Mesenchymal stem cell (in vitro differentiated cells and primary cell): ENCODE data around the gene CACNA1S.

ENCODE experiments used
- DNase-seq: peaks from one replicate; pipeline ENCODE4 v3.0.0-alpha.2; 2013
- H2AFZ ChIP-seq: one replicate; pipeline ENCODE4 v1.6.1; 2013; ENCODE audit warnings: low read depth, mild to moderate bottlenecking, control low read depth, inconsistent platforms, low read length, moderate library complexity
- H2AK5ac ChIP-seq: 2 replicates; pipeline ENCODE4 v1.6.1; 2013; ENCODE audit warnings: low read length, moderate library complexity, mild to moderate bottlenecking, inconsistent platforms; ENCODE audit not compliant: severe bottlenecking
- H2BK120ac ChIP-seq: one replicate; pipeline ENCODE4 v1.6.1; 2013; ENCODE audit warnings: low read depth, mild to moderate bottlenecking, inconsistent platforms, low read length, moderate library complexity
- H2BK12ac ChIP-seq, 2 experiments: one replicate each; pipeline ENCODE4 v1.6.1; 2013; ENCODE audit warnings: inconsistent platforms in 2 of 2, low read length in 2 of 2, mild to moderate bottlenecking in 2 of 2, moderate library complexity in 2 of 2, control low read depth in 1 of 2
- H2BK15ac ChIP-seq: one replicate; pipeline ENCODE4 v1.6.1; 2013; ENCODE audit warnings: mild to moderate bottlenecking, low read depth, inconsistent platforms; ENCODE audit not compliant: poor library complexity, severe bottlenecking
- H2BK5ac ChIP-seq: 2 replicates; pipeline ENCODE4 v1.6.1; 2013; ENCODE audit warnings: low read depth, mild to moderate bottlenecking, low read length, control low read depth, inconsistent platforms; ENCODE audit not compliant: poor library complexity, severe bottlenecking
- H3K14ac ChIP-seq, 2 experiments: one replicate each; pipeline ENCODE4 v1.6.1; 2013; ENCODE audit warnings: inconsistent platforms in 2 of 2, low read length in 2 of 2, control low read depth in 1 of 2, mild to moderate bottlenecking in 1 of 2, moderate library complexity in 1 of 2
- H3K18ac ChIP-seq, 2 experiments: one replicate each; pipeline ENCODE4 v1.6.1; 2013; ENCODE audit warnings: inconsistent platforms in 2 of 2, low read length in 2 of 2, control low read depth in 1 of 2, low read depth in 1 of 2, mild to moderate bottlenecking in 1 of 2
- H3K23ac ChIP-seq, 2 experiments: one replicate each; pipeline ENCODE4 v1.6.1; 2013; ENCODE audit warnings: inconsistent platforms in 2 of 2, low read length in 2 of 2, mild to moderate bottlenecking in 2 of 2, moderate library complexity in 2 of 2, control low read depth in 1 of 2
- H3K27ac ChIP-seq: 2 replicates; pipeline ENCODE4 v1.5.1; 2013; ENCODE audit warnings: mild to moderate bottlenecking, moderate library complexity, low read length, control low read depth, inconsistent platforms; ENCODE audit not compliant: poor library complexity, severe bottlenecking
- H3K27me3 ChIP-seq, 2 experiments: 2 replicates each; pipeline versions ENCODE4 v1.6.1 to v1.7.0; 2013; ENCODE audit warnings: low read length in 2 of 2, mild to moderate bottlenecking in 2 of 2, moderate library complexity in 2 of 2, control low read depth in 1 of 2, inconsistent platforms in 1 of 2; ENCODE audit not compliant: control insufficient read depth in 1 of 2, insufficient read depth in 1 of 2
- H3K36me3 ChIP-seq, 2 experiments: 2 replicates each; pipeline versions ENCODE4 v1.6.1 to v1.7.0; 2013; ENCODE audit warnings: low read length in 2 of 2, control low read depth in 1 of 2, inconsistent platforms in 1 of 2, low read depth in 1 of 2, mild to moderate bottlenecking in 1 of 2; ENCODE audit not compliant: insufficient read depth in 2 of 2, control insufficient read depth in 1 of 2
- H3K4ac ChIP-seq, 2 experiments: one replicate each; pipeline ENCODE4 v1.6.1; 2013; ENCODE audit warnings: inconsistent platforms in 2 of 2, low read length in 2 of 2, mild to moderate bottlenecking in 2 of 2, moderate library complexity in 2 of 2, control low read depth in 1 of 2, low read depth in 1 of 2
- H3K4me1 ChIP-seq: 2 replicates; pipeline ENCODE4 v1.6.1; 2013; ENCODE audit warnings: low read depth, low read length, control low read depth; ENCODE audit not compliant: control insufficient read depth, insufficient read depth
- H3K4me2 ChIP-seq: 2 replicates; pipeline ENCODE4 v1.6.1; 2013; ENCODE audit warnings: low read length, mild to moderate bottlenecking, inconsistent platforms; ENCODE audit not compliant: poor library complexity, severe bottlenecking
- H3K4me3 ChIP-seq, 2 experiments: 2 replicates each; pipeline versions ENCODE4 v1.5.1 to v1.7.0; 2013; ENCODE audit warnings: low read length in 2 of 2, mild to moderate bottlenecking in 2 of 2, control low read depth in 1 of 2, low read depth in 1 of 2; ENCODE audit not compliant: insufficient read depth in 1 of 2
- H3K79me1 ChIP-seq: replicated peaks from 2 replicates; pipeline ENCODE4 v1.6.1; 2013; ENCODE audit warnings: mild to moderate bottlenecking, control low read depth, low read length, inconsistent platforms; ENCODE audit not compliant: poor library complexity, severe bottlenecking
- H3K9ac ChIP-seq: 2 replicates; pipeline ENCODE4 v1.7.0; 2013; ENCODE audit warnings: mild to moderate bottlenecking, low read length, moderate library complexity
- H3K9me3 ChIP-seq: 2 replicates; pipeline ENCODE4 v1.7.0; 2013; ENCODE audit warnings: mild to moderate bottlenecking, low read length; ENCODE audit not compliant: control insufficient read depth
- H4K8ac ChIP-seq: one replicate; pipeline ENCODE4 v1.6.1; 2013; ENCODE audit warnings: inconsistent platforms, mild to moderate bottlenecking, low read length, moderate library complexity
- H4K91ac ChIP-seq: one replicate; pipeline ENCODE4 v1.6.1; 2013; ENCODE audit warnings: mild to moderate bottlenecking, low read length, inconsistent platforms
- WGBS: methylation state at CpG from one replicate; pipeline ENCODE4 v1.1.7; 2013; ENCODE audit warnings: mixed read lengths; 5-methylcytosine and 5-hydroxymethylcytosine counted together

Gene CACNA1S

DNA sequence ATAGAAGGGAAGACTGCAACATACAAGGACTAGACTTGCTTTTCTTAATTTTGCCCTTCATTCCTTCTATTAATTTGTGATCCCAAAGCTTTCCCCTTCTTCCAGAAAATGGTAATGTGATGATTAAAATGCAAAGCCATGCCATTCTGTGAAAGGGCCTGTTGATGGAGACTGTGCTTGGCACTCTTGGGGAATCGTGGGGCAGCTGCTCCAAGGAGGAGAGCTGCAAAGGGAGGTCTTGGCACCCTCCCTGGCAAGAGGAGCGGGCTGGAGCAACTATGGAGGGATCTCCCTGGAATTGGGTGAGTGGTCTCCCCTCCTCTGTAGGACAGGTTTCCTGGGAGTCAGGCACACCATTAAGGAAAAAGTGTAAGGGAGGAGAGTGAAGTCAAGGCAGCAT is 16.6 kb downstream of the CACNA1S start:
- Histone ChIP-seq H2BK12ac (no peak overlapping the region), H2AFZ (no peak overlapping the region)
- WGBS = 68% methylated on average over 2 of the region's 2 CpGs

DNA sequence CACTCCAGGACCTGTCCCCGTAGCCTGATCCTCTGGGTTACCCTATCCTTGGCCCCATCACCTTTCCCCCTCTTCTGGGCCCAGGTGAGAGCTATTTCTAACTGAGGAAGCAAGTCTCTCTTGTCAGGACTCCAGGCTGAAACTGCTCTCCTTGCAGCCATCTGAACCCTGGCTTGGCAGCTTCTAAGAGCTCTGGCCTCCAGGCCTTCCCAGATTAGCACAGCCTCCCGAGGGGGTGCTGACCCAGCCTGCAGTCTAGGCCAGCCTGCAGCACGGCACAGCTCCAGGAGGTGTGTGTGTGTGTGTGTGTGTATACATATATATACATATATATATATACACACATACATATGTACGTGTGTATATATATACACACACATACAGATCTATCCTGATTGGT is 17.4 kb downstream of the CACNA1S start:
- H2AK5ac ChIP-seq = no peak overlapping the region

More for the DNA sequence above, 16.6 kb downstream of the CACNA1S start:
- peaks cover 30 to 75% of the 10 kb centered on the region in 2 experiments for H3K27me3 ChIP-seq
- H2AK5ac ChIP-seq = no peak overlapping the region
- no peak overlapping the region for H3K27ac ChIP-seq
- no peaks in the 10 kb centered on the region for H3K9me3 ChIP-seq
- H4K91ac ChIP-seq = no peak overlapping the region
- no peak overlapping the region for H2BK120ac ChIP-seq
- no peaks in the 10 kb centered on the region for H3K36me3 ChIP-seq
- no peak overlapping the region for H3K4me3 ChIP-seq
- H3K79me1 ChIP-seq = no peaks in the 10 kb centered on the region
- no peak overlapping the region for H3K4me2 ChIP-seq
- H3K4me1 ChIP-seq = no peaks in the 10 kb centered on the region
- no peak overlapping the region for H2BK5ac ChIP-seq
- H3K23ac ChIP-seq = no peak overlapping the region
- no peak overlapping the region for H3K4ac ChIP-seq
- H4K8ac ChIP-seq = no peak overlapping the region
- H3K14ac ChIP-seq = no peak overlapping the region
- H2BK15ac ChIP-seq = no peak overlapping the region
- no peak overlapping the region for H3K18ac ChIP-seq
- no peak for DNase-seq
- no peak overlapping the region for H3K9ac ChIP-seq

DNA sequence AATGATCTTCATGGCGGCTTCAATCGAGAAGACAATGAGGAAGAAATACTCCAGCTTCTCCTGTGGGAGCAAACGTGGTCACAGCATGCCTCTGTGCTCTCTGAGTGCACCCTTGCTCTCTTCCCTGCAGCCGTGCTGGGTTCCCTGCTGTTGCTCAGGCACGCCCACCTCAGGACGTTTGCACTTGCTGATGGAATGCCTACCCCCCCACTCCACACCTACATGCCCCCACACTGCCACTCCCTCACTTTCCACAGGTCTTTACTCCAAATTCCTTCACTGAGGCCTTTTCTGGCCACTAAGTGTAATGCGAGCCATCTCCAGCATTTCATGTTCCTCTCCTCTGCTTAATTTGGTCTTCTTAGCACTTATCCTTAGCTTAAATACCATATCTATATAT is 18.3 kb downstream of the CACNA1S start:
- H3K27me3 ChIP-seq = peaks cover 30 to 64% of the 10 kb centered on the region in 2 experiments
- no peak overlapping the region for H2AK5ac ChIP-seq
- H3K9ac ChIP-seq = no peak overlapping the region
- no peak overlapping the region for H2AFZ ChIP-seq
- H3K9me3 ChIP-seq = no peaks in the 10 kb centered on the region
- no peaks in the 10 kb centered on the region for H3K4me1 ChIP-seq
- no peak overlapping the region for H3K4ac ChIP-seq
- H3K18ac ChIP-seq = no peak overlapping the region
- H3K23ac ChIP-seq = no peak overlapping the region
- H2BK5ac ChIP-seq = no peak overlapping the region
- DNase-seq = no peak
- no peak overlapping the region for H4K91ac ChIP-seq
- no peaks in the 10 kb centered on the region for H3K79me1 ChIP-seq
- no peak overlapping the region for H2BK12ac ChIP-seq
- no peak overlapping the region for H4K8ac ChIP-seq
- 58% methylated on average over 6 of the region's 7 CpGs for WGBS
- H3K27ac ChIP-seq = no peak overlapping the region
- H2BK120ac ChIP-seq = no peak overlapping the region
- no peaks in the 10 kb centered on the region for H3K36me3 ChIP-seq
- H3K4me3 ChIP-seq = no peak overlapping the region
- H2BK15ac ChIP-seq = no peak overlapping the region
- H3K4me2 ChIP-seq = no peak overlapping the region
- no peak overlapping the region for H3K14ac ChIP-seq

More for the DNA sequence above, 17.4 kb downstream of the CACNA1S start:
- Histone ChIP-seq H3K9me3 (no peaks in the 10 kb centered on the region), H3K18ac (no peak overlapping the region), H2AFZ (no peak overlapping the region), H3K4me3 (no peak overlapping the region), H3K23ac (no peak overlapping the region), H3K27ac (no peak overlapping the region), H3K4me1 (no peaks in the 10 kb centered on the region), H3K36me3 (no peaks in the 10 kb centered on the region), H4K8ac (no peak overlapping the region), H3K9ac (no peak overlapping the region), H3K14ac (no peak overlapping the region), H2BK120ac (no peak overlapping the region), H3K27me3 (peaks cover 30 to 68% of the 10 kb centered on the region in 2 experiments), H4K91ac (no peak overlapping the region), H3K4me2 (no peak overlapping the region), H2BK5ac (no peak overlapping the region), H3K4ac (no peak overlapping the region), H2BK15ac (no peak overlapping the region), H2BK12ac (no peak overlapping the region), H3K79me1 (no peaks in the 10 kb centered on the region)
- no peak for DNase-seq
- 94% methylated on average over 2 of the region's 4 CpGs for WGBS

DNA sequence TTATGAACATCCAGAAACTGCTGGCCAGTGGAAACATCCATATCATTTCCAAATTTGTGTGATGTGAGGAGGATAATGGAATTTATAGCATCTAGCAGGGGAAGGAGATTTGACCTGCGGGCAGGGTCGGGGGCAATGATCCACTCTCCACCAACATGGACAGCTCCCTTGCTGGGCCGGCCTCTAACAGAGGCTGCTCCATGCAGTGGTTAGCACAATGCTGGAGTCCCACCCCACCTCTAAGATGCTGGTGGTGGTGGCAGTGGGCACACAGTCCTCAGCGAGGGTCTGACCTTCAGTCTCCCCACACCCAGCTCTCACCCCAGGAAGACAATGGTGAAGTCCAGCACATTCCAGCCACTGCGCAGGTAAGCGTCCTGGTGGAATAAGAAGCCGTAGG is 18.7 kb downstream of the CACNA1S start:
- Histone ChIP-seq H3K4me1 (no peaks in the 10 kb centered on the region), H3K79me1 (no peaks in the 10 kb centered on the region), H2AK5ac (no peak overlapping the region), H3K23ac (no peak overlapping the region), H3K9ac (no peak overlapping the region), H2BK5ac (no peak overlapping the region), H3K4me2 (no peak overlapping the region), H3K9me3 (no peaks in the 10 kb centered on the region), H3K4ac (no peak overlapping the region), H2AFZ (no peak overlapping the region), H3K4me3 (no peak overlapping the region), H3K14ac (no peak overlapping the region), H4K91ac (no peak overlapping the region), H4K8ac (no peak overlapping the region), H3K27me3 (peaks cover 27 to 62% of the 10 kb centered on the region in 2 experiments), H2BK12ac (no peak overlapping the region), H2BK15ac (no peak overlapping the region), H3K18ac (no peak overlapping the region), H2BK120ac (no peak overlapping the region), H3K36me3 (no peaks in the 10 kb centered on the region), H3K27ac (no peak overlapping the region)
- no peak for DNase-seq
- WGBS = 85% methylated on average over 7 of the region's 7 CpGs
